Left ventricle myocardium inferior (tissue), 1 donor: ENCODE results near the gene LCN15. TPM values are rescaled to one million over a fixed set of nuclear protein-coding genes. Genes with fewer than 3 reads are reported as not detected.
"Not testable (repeated sequence)": the region's sequence is repeated elsewhere in the genome, so short reads cannot be mapped to it uniquely, and the experiment has no call there.

Experiments
- DNase-seq: peaks from one replicate; pipeline ENCODE4 v3.0.0-alpha.2; 2020
- H3K27ac ChIP-seq: fragments of 200-600 bp; replicated peaks from 2 replicates; pipeline ENCODE4 v1.8.0; 2021
- H3K27me3 ChIP-seq: fragments of 200-600 bp; 2 replicates; pipeline ENCODE4 v1.8.0; 2021; ENCODE audit warnings: low read depth
- H3K36me3 ChIP-seq: fragments of 200-600 bp; 2 replicates; pipeline ENCODE4 v1.8.0; 2021
- H3K4me1 ChIP-seq: fragments of 200-600 bp; 2 replicates; pipeline ENCODE4 v1.8.0; 2021
- H3K4me3 ChIP-seq: fragments of 200-600 bp; 2 replicates; pipeline ENCODE4 v1.8.0; 2021; ENCODE audit warnings: mild to moderate bottlenecking, moderate library complexity
- H3K9me3 ChIP-seq: fragments of 200-600 bp; replicated peaks from 2 replicates; pipeline ENCODE4 v1.8.0; 2021
- intact Hi-C: fragments of 100-400 bp; cut with micrococcal nuclease; formaldehyde crosslinking; loops from one replicate; pipeline ENCODE4 v1.11.0; 2022
- total RNA-seq: library from RNA; stranded (reverse); fragmentation: NEBNext Ultra II Directional; extraction: Animal tissue kit (Norgen Biotek cat#: 25700); gene quantifications from one replicate; pipeline ENCODE4 v1.2.1, GENCODE V29; 2021
- TF ChIP-seq, protein P1 (sequence below): fragments of 200-600 bp; IDR thresholded peaks from 2 replicates; pipeline ENCODE4 v1.8.0; 2021; ENCODE audit warnings: antibody characterized with exemption, mild to moderate bottlenecking, borderline replicate concordance
- donor health status: DM: no; HTN: yes; CAD: no; lungs with severe emphysema.

LCN15 gene
- total RNA-seq, 1 donor from 2014 or later = 0.41 TPM

- H3K9me3 ChIP-seq = no peaks in the 10 kb centered on the region
- intact Hi-C loops = no loop called here
- TF ChIP-seq, protein P1, sequence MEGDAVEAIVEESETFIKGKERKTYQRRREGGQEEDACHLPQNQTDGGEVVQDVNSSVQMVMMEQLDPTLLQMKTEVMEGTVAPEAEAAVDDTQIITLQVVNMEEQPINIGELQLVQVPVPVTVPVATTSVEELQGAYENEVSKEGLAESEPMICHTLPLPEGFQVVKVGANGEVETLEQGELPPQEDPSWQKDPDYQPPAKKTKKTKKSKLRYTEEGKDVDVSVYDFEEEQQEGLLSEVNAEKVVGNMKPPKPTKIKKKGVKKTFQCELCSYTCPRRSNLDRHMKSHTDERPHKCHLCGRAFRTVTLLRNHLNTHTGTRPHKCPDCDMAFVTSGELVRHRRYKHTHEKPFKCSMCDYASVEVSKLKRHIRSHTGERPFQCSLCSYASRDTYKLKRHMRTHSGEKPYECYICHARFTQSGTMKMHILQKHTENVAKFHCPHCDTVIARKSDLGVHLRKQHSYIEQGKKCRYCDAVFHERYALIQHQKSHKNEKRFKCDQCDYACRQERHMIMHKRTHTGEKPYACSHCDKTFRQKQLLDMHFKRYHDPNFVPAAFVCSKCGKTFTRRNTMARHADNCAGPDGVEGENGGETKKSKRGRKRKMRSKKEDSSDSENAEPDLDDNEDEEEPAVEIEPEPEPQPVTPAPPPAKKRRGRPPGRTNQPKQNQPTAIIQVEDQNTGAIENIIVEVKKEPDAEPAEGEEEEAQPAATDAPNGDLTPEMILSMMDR = no peak
- no peak overlapping the region for H3K27ac ChIP-seq
- peak; percentile 54 for DNase-seq
- peaks cover 39% of the 10 kb centered on the region for H3K27me3 ChIP-seq
- no peak overlapping the region for H3K4me3 ChIP-seq
- H3K36me3 ChIP-seq = no peaks in the 10 kb centered on the region
- H3K4me1 ChIP-seq = peaks cover 41% of the 10 kb centered on the region
Observed at GRCh38 chr9:136762915-136763648, 1.2 kb downstream of the LCN15 start.

GRCh38 chr9:136762221-136762691 lies 2.1 kb downstream of the LCN15 start:
- no peak overlapping the region for H3K27ac ChIP-seq
- intact Hi-C loops = no loop called here
- TF ChIP-seq, protein P1 = no peak
- peaks cover 41% of the 10 kb centered on the region for H3K4me1 ChIP-seq
- no peak for DNase-seq
- H3K4me3 ChIP-seq = no peak overlapping the region
- peaks cover 31% of the 10 kb centered on the region for H3K27me3 ChIP-seq
- H3K36me3 ChIP-seq = no peaks in the 10 kb centered on the region
- no peaks in the 10 kb centered on the region for H3K9me3 ChIP-seq

GRCh38 chr9:136761545-136761981 lies 2.8 kb downstream of the LCN15 start:
- Histone ChIP-seq H3K36me3 (no peaks in the 10 kb centered on the region), H3K4me1 (peaks cover 41% of the 10 kb centered on the region), H3K27ac (no peak overlapping the region), H3K4me3 (no peak overlapping the region), H3K27me3 (peaks cover 28% of the 10 kb centered on the region), H3K9me3 (no peaks in the 10 kb centered on the region)
- TF ChIP-seq, protein P1 = no peak
- no peak for DNase-seq
- intact Hi-C loops = no loop called here

DNA sequence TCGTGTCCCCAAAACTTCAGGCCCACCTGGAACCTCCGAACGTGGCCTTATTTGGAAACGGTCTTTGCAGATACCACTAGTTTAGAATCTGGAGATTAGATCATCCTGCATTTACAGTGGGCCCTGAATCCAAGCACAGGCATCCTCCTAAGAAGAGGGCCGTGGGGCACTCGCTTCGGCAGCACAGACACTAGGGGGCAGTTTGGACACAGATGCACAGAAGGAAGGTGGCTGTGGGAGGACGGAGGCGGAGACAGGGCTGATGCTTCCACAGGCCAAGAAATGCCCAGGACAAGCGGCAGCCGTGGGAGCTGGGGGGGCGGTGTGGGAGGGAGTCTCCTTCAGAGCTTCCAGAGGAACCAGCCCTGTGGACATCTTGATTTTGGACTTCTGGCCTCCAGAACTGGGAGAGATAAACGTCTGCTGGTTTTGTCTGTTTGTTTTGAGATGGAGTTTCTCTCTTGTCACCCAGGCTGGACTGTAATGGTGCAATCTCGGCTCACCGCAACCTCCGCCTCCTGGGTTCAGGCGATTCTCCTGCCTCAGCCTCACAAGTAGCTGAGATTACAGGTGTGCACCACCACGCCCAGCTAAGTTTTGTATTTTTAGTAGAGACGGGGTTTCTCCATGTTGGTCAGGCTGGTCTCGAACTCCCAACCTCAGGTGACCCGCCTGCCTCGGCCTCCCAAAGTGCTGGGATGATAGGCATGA lies 3.3 kb downstream of the LCN15 start:
- TF ChIP-seq, protein P1 = peak; percentile 60
- H3K27ac ChIP-seq, H3K9me3 ChIP-seq, DNase-seq, intact Hi-C loops, H3K36me3 ChIP-seq, H3K4me3 ChIP-seq: not testable (repeated sequence)
- peaks cover 28% of the 10 kb centered on the region for H3K27me3 ChIP-seq
- H3K4me1 ChIP-seq = peaks cover 38% of the 10 kb centered on the region

DNA sequence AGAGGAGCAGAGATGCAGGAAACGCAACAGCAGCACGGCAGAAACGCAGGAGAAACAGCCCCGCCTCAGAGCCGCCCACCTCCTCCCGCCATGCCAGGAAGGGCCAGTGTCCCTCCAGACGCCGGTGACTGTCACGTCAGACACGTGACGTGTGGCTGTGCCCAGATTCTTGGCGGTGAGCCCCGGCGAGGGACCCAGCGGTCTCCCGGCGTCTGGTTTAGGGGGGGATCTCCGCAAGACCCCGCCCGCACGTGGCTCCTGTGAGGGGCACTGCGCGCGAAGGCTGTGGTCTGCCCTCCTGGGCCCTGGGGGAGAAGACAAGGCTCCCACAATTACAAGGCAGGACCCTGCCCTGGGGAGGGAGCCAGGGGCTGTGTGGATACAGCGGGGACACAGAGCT lies 3.9 kb downstream of the LCN15 start:
- H3K4me1 ChIP-seq = peaks cover 33% of the 10 kb centered on the region
- no peak for DNase-seq
- no peak overlapping the region for H3K4me3 ChIP-seq
- intact Hi-C loops = no loop called here
- H3K36me3 ChIP-seq = no peaks in the 10 kb centered on the region
- peaks cover 28% of the 10 kb centered on the region for H3K27me3 ChIP-seq
- no peak overlapping the region for H3K27ac ChIP-seq
- TF ChIP-seq, protein P1 = no peak
- peaks cover 4% of the 10 kb centered on the region for H3K9me3 ChIP-seq
